WTC11 (cell line): ENCODE results near the gene SGO2.

ENCODE experiments used
- MYBL2 ChIP-seq: sonication (generic); formaldehyde crosslinking; IDR thresholded peaks from 2 replicates; pipeline ENCODE4 v1.8.1; 2023; ENCODE audit warnings: mild to moderate bottlenecking, moderate library complexity, missing genetic modification reagents
- TEAD4 ChIP-seq: sonication (generic); formaldehyde crosslinking; IDR thresholded peaks from 2 replicates; pipeline ENCODE4 v1.8.0; 2022; ENCODE audit warnings: mild to moderate bottlenecking, missing genetic modification reagents
- TF ChIP-seq, protein P1 (sequence below): sonication (generic); formaldehyde crosslinking; IDR thresholded peaks from 2 replicates; pipeline ENCODE4 v1.8.0; 2022; ENCODE audit warnings: mild to moderate bottlenecking, missing genetic modification reagents
- TF ChIP-seq, protein P2 (sequence below): sonication (generic); formaldehyde crosslinking; IDR thresholded peaks from 2 replicates; pipeline ENCODE4 v1.8.1; 2022; ENCODE audit warnings: missing genetic modification reagents, borderline replicate concordance
- TF ChIP-seq, protein P3 (sequence below): sonication (generic); formaldehyde crosslinking; IDR thresholded peaks from 2 replicates; pipeline ENCODE4 v1.8.0; 2023; ENCODE audit warnings: mild to moderate bottlenecking, missing genetic modification reagents
- TF ChIP-seq, protein P4 (sequence below): fragments of 200-600 bp; IDR thresholded peaks from 2 replicates; pipeline ENCODE4 v1.8.0; 2022; ENCODE audit warnings: antibody characterized with exemption

DNA sequence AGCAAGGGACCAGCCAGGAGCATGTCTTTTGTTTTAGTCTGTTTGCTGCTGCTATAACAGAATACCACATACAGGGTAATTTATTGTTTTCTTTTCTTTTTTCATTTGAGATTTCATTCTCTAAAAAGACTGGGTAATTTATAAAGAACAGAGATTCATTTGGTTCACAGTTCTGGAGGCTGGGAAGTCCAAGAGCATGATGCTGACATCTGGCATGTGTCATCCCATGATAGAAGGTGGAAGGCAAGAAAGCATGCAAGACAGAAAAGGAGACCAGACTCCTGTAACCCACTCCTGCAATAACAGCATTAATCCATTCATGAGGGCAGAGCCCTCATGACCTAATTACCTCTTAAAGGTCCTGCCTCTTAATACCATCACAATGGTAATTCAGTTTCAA, 14.8 kb downstream of the SGO2 start:
- TF ChIP-seq, protein P1, sequence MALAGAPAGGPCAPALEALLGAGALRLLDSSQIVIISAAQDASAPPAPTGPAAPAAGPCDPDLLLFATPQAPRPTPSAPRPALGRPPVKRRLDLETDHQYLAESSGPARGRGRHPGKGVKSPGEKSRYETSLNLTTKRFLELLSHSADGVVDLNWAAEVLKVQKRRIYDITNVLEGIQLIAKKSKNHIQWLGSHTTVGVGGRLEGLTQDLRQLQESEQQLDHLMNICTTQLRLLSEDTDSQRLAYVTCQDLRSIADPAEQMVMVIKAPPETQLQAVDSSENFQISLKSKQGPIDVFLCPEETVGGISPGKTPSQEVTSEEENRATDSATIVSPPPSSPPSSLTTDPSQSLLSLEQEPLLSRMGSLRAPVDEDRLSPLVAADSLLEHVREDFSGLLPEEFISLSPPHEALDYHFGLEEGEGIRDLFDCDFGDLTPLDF = no peak
- TF ChIP-seq MYBL2 (CRISPR knock-in tag) = no peak
- TF ChIP-seq, protein P2, sequence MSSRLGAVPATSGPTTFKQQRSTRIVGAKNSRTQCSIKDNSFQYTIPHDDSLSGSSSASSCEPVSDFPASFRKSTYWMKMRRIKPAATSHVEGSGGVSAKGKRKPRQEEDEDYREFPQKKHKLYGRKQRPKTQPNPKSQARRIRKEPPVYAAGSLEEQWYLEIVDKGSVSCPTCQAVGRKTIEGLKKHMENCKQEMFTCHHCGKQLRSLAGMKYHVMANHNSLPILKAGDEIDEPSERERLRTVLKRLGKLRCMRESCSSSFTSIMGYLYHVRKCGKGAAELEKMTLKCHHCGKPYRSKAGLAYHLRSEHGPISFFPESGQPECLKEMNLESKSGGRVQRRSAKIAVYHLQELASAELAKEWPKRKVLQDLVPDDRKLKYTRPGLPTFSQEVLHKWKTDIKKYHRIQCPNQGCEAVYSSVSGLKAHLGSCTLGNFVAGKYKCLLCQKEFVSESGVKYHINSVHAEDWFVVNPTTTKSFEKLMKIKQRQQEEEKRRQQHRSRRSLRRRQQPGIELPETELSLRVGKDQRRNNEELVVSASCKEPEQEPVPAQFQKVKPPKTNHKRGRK = no peak
- TF ChIP-seq, protein P3, sequence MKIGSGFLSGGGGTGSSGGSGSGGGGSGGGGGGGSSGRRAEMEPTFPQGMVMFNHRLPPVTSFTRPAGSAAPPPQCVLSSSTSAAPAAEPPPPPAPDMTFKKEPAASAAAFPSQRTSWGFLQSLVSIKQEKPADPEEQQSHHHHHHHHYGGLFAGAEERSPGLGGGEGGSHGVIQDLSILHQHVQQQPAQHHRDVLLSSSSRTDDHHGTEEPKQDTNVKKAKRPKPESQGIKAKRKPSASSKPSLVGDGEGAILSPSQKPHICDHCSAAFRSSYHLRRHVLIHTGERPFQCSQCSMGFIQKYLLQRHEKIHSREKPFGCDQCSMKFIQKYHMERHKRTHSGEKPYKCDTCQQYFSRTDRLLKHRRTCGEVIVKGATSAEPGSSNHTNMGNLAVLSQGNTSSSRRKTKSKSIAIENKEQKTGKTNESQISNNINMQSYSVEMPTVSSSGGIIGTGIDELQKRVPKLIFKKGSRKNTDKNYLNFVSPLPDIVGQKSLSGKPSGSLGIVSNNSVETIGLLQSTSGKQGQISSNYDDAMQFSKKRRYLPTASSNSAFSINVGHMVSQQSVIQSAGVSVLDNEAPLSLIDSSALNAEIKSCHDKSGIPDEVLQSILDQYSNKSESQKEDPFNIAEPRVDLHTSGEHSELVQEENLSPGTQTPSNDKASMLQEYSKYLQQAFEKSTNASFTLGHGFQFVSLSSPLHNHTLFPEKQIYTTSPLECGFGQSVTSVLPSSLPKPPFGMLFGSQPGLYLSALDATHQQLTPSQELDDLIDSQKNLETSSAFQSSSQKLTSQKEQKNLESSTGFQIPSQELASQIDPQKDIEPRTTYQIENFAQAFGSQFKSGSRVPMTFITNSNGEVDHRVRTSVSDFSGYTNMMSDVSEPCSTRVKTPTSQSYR (CRISPR knock-in tag) = no peak
- TF ChIP-seq, protein P4, sequence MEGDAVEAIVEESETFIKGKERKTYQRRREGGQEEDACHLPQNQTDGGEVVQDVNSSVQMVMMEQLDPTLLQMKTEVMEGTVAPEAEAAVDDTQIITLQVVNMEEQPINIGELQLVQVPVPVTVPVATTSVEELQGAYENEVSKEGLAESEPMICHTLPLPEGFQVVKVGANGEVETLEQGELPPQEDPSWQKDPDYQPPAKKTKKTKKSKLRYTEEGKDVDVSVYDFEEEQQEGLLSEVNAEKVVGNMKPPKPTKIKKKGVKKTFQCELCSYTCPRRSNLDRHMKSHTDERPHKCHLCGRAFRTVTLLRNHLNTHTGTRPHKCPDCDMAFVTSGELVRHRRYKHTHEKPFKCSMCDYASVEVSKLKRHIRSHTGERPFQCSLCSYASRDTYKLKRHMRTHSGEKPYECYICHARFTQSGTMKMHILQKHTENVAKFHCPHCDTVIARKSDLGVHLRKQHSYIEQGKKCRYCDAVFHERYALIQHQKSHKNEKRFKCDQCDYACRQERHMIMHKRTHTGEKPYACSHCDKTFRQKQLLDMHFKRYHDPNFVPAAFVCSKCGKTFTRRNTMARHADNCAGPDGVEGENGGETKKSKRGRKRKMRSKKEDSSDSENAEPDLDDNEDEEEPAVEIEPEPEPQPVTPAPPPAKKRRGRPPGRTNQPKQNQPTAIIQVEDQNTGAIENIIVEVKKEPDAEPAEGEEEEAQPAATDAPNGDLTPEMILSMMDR = no peak
- TF ChIP-seq TEAD4 (CRISPR knock-in tag) = no peak
